ENCODE results near the gene PRR29. TPM values are rescaled to one million over a fixed set of nuclear protein-coding genes. Genes with fewer than 3 reads are reported as not detected.
A peak's percentile ranks its signal among the peaks of the same experiment; 100 is the strongest.

PRR29 gene
- total RNA-seq, 1 donor from 2014 or later = 0.43 TPM

GRCh38 chr17:64001091-64001579 is 3.0 kb downstream of the PRR29 start:
- H3K36me3 ChIP-seq = no peaks in the 10 kb centered on the region
- H3K27me3 ChIP-seq = no peaks in the 10 kb centered on the region
- intact Hi-C loops (cut with DNase I) = no loop called here
- no peaks in the 10 kb centered on the region for H3K9me3 ChIP-seq
- no peak for ATAC-seq
- no peak for DNase-seq
- no peak for TF ChIP-seq CTCF (IDR thresholded peaks at IDR 0.05)
- H3K4me1 ChIP-seq = peaks cover 29% of the 10 kb centered on the region
- H3K27ac ChIP-seq = peak overlapping the region; percentile 51
- H3K4me3 ChIP-seq = no peak overlapping the region

DNA sequence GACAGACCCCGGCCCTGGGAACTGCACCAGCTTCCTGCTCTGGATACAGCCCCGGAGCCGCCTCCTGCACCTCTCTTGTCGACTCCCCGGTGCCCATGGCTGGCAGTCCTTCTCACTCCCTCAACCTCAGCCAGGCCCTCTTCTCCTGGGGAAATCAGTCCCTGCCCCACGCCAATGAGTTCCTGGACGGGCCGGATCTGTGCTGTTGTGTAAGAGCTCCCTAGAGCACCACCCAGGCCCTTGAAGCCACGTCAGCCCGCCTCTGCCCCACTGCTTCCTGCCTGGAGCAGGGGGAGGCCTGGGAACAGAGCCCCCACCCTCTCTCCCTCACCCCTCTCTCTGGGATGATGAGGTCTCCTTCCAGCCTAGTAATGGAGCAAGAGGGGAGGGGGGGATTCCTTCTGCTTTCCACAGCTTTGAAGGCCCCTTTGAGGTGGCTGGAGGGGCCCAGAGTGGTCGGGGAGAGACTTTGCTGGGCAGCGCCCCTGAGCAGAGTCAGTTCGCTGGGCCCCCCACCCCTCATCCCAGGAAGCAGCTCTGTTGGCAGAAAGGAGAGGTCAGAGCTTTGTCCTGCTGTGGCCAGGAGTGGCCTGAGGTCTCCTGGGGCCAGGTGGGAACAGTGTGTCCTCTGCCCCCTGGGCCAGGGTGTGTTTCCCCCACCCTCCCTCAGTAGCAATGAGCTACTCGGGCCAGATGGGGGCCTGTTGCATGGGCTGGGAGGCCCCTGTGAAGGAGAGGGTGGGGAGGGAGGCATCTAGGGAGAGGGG is 3.8 kb downstream of the PRR29 start:
- no peaks in the 10 kb centered on the region for H3K36me3 ChIP-seq
- H3K4me1 ChIP-seq = peaks cover 31% of the 10 kb centered on the region
- DNase-seq (peak; percentile 83), ATAC-seq (peak; percentile 72)
- no peaks in the 10 kb centered on the region for H3K9me3 ChIP-seq
- intact Hi-C loops (cut with DNase I) = no loop called here
- no peaks in the 10 kb centered on the region for H3K27me3 ChIP-seq
- peak overlapping the region; percentile 51 for H3K27ac ChIP-seq
- no peak for TF ChIP-seq CTCF (IDR thresholded peaks at IDR 0.05)
- H3K4me3 ChIP-seq = no peak overlapping the region

DNA sequence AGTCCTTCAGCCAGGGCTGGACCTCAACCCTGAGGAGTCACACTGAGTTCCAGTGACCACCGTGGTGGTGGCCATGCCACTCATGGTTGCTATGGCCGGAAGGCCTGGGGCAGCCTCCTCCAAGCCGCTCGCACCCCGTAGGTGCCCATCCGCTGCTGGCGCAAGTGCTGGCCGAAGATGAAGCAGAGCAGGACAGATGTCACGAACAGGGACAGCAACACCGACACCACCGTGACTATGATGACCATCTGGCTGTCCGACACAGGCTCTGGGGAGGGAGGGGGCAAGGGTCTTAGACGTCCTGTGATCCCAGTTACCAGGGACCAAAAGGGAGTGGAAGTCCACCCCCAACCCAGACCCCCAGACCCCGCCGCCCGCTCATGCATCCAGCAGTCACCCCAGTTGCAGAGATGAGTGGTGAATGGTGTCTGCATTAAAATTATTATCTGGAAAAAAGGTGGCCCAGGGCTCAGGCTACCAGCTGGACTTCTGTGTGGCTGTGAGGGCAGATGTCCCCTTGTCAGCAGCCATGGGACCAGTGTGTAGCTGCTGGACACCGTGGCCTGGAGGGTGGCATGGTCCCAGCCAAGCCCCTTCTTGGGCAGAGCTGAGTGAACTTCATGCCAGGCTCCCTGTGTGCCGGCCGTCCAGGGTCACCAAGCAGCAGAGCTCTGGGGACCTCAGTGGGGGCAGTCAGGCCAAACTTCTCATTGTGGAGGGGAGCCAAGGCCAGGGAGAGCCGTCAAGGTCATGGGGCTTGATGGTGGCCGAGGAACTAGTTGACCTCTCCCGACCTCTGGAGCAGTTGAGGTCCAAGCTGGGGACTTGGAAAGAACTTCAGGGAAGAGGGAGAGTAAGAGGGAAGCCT is 4.7 kb downstream of the PRR29 start:
- H3K4me3 ChIP-seq = no peak overlapping the region
- no peaks in the 10 kb centered on the region for H3K27me3 ChIP-seq
- TF ChIP-seq CTCF (IDR thresholded peaks at IDR 0.05) = no peak
- no peaks in the 10 kb centered on the region for H3K36me3 ChIP-seq
- H3K27ac ChIP-seq = peak overlapping the region; percentile 51
- DNase-seq = no peak
- no peak for ATAC-seq
- intact Hi-C loops (cut with DNase I) = no loop called here
- peaks cover 33% of the 10 kb centered on the region for H3K4me1 ChIP-seq
- no peaks in the 10 kb centered on the region for H3K9me3 ChIP-seq

GRCh38 chr17:64003526-64004121 is 5.5 kb downstream of the PRR29 start:
- intact Hi-C loops (cut with DNase I) = no loop called here
- Histone ChIP-seq H3K9me3 (no peaks in the 10 kb centered on the region), H3K36me3 (no peaks in the 10 kb centered on the region), H3K27me3 (no peaks in the 10 kb centered on the region), H3K4me3 (no peak overlapping the region), H3K27ac (no peak overlapping the region), H3K4me1 (peaks cover 35% of the 10 kb centered on the region)
- ATAC-seq (no peak), DNase-seq (no peak)
- TF ChIP-seq CTCF (IDR thresholded peaks at IDR 0.05) = no peak

GRCh38 chr17:64004218-64004770 is 6.1 kb downstream of the PRR29 start:
- no peak overlapping the region for H3K27ac ChIP-seq
- ATAC-seq (no peak), DNase-seq (no peak)
- no peaks in the 10 kb centered on the region for H3K27me3 ChIP-seq
- H3K36me3 ChIP-seq = no peaks in the 10 kb centered on the region
- H3K4me1 ChIP-seq = peaks cover 38% of the 10 kb centered on the region
- intact Hi-C loops (cut with DNase I) = no loop called here
- no peak for TF ChIP-seq CTCF (IDR thresholded peaks at IDR 0.05)
- no peak overlapping the region for H3K4me3 ChIP-seq
- H3K9me3 ChIP-seq = no peaks in the 10 kb centered on the region

Measured in upper lobe of right lung (tissue), 1 donor.